Activated CD8-positive, alpha-beta T cell treated with anti-CD3 and anti-CD28 coated beads, Interleukin-2, amount 10 ng/mL, durations not matched to agents 7 days and 5 days (primary cell): ENCODE measurements around the gene IQCE. TPM values are rescaled to one million over a fixed set of nuclear protein-coding genes. Genes with fewer than 3 reads are reported as not detected.

Experiments
- ATAC-seq: fragments of 150-1000 bp; cut with Tn5 transposase; one replicate; pipeline ENCODE4 v1.10.0; 2021; ENCODE audit warnings: moderate library complexity
- CTCF ChIA-PET: fragments of 350-600 bp; sonication (Branson Sonifier 250); formaldehyde crosslinking; loops from one replicate; lab custom pipeline; 2021; ENCODE audit warnings: antibody characterized with exemption; lab: Charles Lee
- POLR2A ChIA-PET: fragments of 350-600 bp; sonication (Branson Sonifier 250); formaldehyde crosslinking; loops from one replicate; lab custom pipeline; 2021; ENCODE audit warnings: antibody characterized with exemption; lab: Charles Lee
- DNase-seq: peaks from one replicate; pipeline ENCODE4 v3.0.0-alpha.2; 2020
- H3K27ac Mint-ChIP-seq: one replicate; pipeline ENCODE4 v1.8.0; 2021; ENCODE audit warnings: mild to moderate bottlenecking, mixed read lengths
- H3K27me3 Mint-ChIP-seq: one replicate; pipeline ENCODE4 v1.8.0; 2021; ENCODE audit warnings: low read depth, mixed read lengths
- H3K36me3 Mint-ChIP-seq: one replicate; pipeline ENCODE4 v1.8.0; 2021; ENCODE audit warnings: low read depth, mixed read lengths
- H3K4me1 Mint-ChIP-seq: one replicate; pipeline ENCODE4 v1.8.0; 2021; ENCODE audit warnings: low read depth, mixed read lengths
- H3K4me3 Mint-ChIP-seq: one replicate; pipeline ENCODE4 v1.8.0; 2021; ENCODE audit warnings: mild to moderate bottlenecking, mixed read lengths
- H3K9me3 Mint-ChIP-seq: one replicate; pipeline ENCODE4 v1.8.0; 2022; ENCODE audit warnings: mixed read lengths; ENCODE audit not compliant: insufficient read depth
- total RNA-seq, 2 experiments: library from RNA; stranded (reverse); gene quantifications; one replicate each; pipeline ENCODE4 v1.2.3, GENCODE V29; 2021

IQCE gene
- total RNA-seq, 2 experiments from 2014 or later: 11.6 to 12.4 TPM

DNA sequence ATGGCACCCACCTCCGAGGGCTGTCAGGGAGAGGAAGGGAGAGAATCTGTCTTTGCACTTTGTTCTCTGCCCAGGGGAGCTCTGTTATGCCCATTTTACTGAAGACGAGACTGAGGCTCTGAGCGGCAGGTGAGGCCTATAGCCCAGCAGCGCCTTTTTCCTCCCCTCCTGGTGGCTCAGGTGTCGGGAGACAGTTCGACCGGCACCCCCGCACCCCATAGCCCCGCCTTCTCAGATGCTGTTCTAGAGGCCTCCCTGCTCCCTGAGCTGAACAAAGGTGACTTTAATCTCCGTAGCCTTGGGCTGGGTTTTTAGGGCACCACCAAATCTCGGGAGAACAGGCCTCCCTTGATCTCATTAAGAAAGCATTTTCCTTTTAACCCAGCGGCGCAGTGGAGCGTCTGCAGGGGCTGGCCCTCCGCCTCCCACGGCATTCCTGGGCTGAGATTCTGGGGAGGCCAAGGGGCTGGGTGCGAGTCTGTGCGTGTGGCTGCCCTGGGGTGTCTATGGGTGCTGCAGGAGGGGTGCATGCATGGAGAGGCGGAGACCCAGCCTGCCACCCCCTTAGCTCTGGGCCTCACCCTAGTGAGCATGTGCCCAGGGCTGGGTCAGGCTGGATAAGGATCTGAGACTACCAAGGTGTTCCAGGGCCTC lies 35.9 kb upstream of the IQCE start:
- peaks cover 51% of the 10 kb centered on the region for H3K36me3 Mint-ChIP-seq
- CTCF ChIA-PET: interaction anchor here (1.2 to 1.8 kb wide), 5 partner anchors 12 to 188 kb away, joined by 3 to 7 read pairs (median 3); no protein-coding TSS in a partner anchor
- peaks cover 45% of the 10 kb centered on the region for H3K4me1 Mint-ChIP-seq
- peak overlapping the region; percentile 93 for H3K27ac Mint-ChIP-seq
- DNase-seq (peak; percentile 69), ATAC-seq (peak; percentile 9)
- POLR2A ChIA-PET: interaction anchor here (0.6 to 5.1 kb wide), 6 partner anchors 13 to 589 kb away, joined by 3 to 57 read pairs (median 3); no protein-coding TSS in a partner anchor
- no peaks in the 10 kb centered on the region for H3K27me3 Mint-ChIP-seq
- H3K9me3 Mint-ChIP-seq: no peaks in the 10 kb centered on the region
- peak overlapping the region; percentile 98 for H3K4me3 Mint-ChIP-seq

DNA sequence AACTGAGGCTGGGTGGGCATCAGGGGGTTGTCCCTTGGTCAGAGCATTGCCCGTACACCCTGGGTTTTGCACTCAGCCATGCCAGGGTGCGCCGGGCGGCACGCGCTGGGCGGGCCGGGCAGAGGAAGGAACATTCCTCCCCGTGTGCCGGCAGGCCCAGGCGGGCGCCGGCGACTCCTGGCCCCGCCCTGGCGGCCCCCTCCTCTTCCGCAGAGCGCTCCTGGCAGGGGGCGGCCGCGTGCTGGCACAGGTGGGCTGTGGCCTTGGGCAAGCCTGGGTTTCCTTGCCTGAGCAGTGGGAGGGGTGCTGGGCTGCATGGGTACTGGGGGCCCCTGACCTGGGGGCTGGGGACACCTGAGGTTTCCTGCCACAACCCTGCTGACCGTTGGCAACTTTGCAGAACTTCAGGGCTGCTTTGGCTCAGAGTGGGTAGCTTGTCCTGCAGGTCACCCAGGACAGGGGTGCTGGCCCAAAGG lies 35.3 kb upstream of the IQCE start:
- Mint-ChIP-seq H3K27ac (peak overlapping the region; percentile 93), H3K27me3 (no peaks in the 10 kb centered on the region), H3K4me1 (peaks cover 45% of the 10 kb centered on the region), H3K36me3 (peaks cover 56% of the 10 kb centered on the region), H3K9me3 (no peaks in the 10 kb centered on the region), H3K4me3 (peak overlapping the region; percentile 98)
- ChIA-PET CTCF (interaction anchor here (1.2 to 1.8 kb wide), 3 partner anchors 12 to 117 kb away, joined by 3 to 7 read pairs (median 3); no protein-coding TSS in a partner anchor), POLR2A (interaction anchor here (0.6 to 5.1 kb wide), 5 partner anchors 14 to 589 kb away, joined by 3 to 57 read pairs (median 3); no protein-coding TSS in a partner anchor)
- DNase-seq: no peak
- ATAC-seq: no peak

DNA sequence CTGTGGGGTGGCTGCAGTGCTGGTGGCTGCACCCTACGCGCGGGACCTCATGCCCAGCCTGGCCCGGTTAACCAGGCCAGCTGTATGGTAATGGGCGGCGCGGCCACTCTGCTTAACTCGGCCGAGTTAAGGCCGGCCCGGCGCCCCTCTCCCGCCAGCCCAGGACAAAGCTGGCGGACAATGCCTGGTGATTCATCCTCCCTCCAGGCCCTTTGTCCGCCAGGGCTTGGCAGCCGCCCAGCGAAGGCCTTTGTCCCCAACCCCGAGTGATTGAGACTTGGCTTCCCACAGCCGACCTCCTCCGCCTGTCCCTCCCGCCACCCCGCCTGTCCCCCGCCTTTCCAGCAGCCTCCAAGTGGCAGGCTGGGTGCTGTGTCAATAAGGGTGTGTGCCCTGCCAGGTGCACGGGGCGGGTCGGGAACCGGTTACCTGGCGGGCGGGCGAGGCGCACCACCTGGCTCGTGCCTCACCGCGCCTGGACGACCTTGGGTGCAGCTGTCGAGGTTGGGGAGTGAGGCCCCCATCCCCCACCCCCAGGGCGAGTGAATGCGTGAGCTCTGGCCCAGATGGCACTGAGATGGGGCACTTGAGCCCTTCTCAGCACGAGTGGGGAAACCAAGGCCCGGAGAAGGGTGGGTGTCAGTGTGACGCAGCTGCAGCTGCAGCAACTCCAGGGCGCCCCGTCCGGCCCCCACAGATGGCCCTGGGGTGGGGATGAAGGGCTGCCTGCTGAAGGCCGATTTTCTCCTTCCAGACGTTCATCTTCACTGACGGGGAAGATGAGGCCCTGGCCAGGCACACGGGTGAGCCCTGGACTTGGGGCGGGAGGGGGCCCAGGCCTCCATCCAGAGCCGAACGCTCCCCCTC lies 34.6 kb upstream of the IQCE start:
- H3K36me3 Mint-ChIP-seq: peaks cover 61% of the 10 kb centered on the region
- no peak for ATAC-seq
- no peak for DNase-seq
- peak overlapping the region; percentile 98 for H3K4me3 Mint-ChIP-seq
- POLR2A ChIA-PET: no interaction called here
- no peak overlapping the region for H3K27ac Mint-ChIP-seq
- peaks cover 48% of the 10 kb centered on the region for H3K4me1 Mint-ChIP-seq
- H3K9me3 Mint-ChIP-seq: no peaks in the 10 kb centered on the region
- no peaks in the 10 kb centered on the region for H3K27me3 Mint-ChIP-seq
- CTCF ChIA-PET: interaction anchor here (1.2 kb wide), 1 partner anchor 56 kb away, joined by 3 read pairs; no protein-coding TSS in a partner anchor

DNA sequence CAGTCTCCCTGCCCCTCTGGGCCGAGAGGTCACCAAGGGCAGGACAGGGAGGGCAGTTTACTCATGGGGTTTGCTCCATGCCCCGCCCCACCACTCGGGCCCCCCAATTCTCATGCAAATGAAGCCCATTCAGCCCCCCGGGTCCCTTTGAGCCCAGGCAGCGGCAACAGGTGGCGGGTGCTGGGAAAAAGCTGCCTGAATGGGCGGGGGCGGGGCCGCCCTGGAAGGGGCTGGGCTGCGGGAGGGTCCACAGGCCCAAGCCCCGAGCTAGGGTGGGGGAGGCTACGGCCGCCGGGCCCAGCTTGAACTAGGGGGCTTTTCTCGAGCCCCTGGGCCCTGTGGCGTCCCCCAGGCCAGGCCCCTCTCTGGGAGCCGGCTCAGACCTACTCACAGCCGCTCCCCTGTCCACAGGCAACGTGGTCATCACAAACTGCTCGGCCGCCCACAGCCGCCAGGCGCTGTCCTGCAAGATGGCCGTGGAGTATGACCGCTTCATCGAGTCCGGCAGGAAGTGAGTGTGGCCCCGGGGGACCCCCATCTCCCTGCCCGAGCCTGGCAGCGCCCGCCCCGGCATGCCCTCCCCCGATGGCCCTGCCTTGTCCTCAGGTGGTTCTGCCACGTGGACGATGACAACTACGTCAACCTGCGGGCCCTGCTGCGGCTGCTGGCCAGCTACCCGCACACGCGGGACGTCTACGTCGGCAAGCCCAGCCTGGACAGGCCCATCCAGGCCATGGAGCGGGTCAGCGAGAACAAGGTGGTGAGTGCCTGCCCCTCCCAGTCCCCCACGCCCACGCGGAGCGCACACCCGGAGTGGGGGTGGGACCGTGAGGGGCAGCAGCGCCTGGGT lies 33.7 kb upstream of the IQCE start:
- H3K27ac Mint-ChIP-seq: no peak overlapping the region
- H3K4me3 Mint-ChIP-seq: peak overlapping the region; percentile 98
- CTCF ChIA-PET: no interaction called here
- no peak for DNase-seq
- no peaks in the 10 kb centered on the region for H3K27me3 Mint-ChIP-seq
- H3K9me3 Mint-ChIP-seq: no peaks in the 10 kb centered on the region
- H3K36me3 Mint-ChIP-seq: peaks cover 63% of the 10 kb centered on the region
- peaks cover 55% of the 10 kb centered on the region for H3K4me1 Mint-ChIP-seq
- no peak for ATAC-seq
- POLR2A ChIA-PET: interaction anchor here (1.1 kb wide), 1 partner anchor 185 kb away, joined by 4 read pairs; no protein-coding TSS in a partner anchor

DNA sequence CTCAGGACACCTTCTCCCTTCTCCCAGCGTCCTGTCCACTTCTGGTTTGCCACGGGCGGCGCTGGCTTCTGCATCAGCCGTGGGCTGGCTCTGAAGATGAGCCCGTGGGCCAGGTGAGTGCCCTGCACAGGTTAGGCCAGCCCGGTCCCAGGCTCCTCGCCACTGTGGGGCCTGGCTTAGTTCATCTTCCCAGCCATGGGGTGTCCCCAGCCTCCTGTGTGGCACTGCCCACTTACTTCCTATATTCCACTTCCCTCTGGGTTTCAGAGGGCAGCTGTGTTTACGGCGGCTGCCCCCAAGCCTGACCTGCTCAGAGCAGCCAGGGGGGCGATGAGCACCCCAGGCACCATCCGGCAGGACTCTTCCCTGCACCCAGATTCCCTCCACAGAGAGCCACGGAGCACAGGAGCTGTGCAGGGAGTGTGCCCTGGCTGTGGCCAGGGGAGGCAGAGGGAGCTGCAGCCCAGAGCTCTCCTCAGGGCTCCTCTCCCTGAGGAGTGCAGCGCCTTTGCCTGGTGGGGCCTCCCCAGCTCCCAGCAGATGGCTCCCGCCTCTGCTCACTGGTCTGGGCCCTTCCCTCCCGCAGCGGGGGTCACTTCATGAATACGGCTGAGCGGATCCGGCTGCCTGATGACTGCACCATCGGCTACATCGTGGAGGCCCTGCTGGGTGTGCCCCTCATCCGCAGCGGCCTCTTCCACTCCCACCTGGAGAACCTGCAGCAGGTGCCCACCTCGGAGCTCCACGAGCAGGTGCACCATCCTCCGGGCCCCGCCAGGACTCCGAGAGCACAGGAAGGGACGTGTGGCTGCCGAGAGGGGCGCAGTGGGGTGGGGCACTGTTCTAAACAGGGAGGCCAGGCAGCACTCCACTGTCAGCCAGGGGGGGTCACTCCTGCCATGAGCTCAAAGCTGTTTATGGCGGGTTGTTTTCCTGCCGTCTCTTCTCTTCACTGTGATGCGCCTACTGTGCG lies 32.8 kb upstream of the IQCE start:
- peaks cover 64% of the 10 kb centered on the region for H3K4me1 Mint-ChIP-seq
- POLR2A ChIA-PET: interaction anchor here (0.9 to 2.1 kb wide), 5 partner anchors 15 to 184 kb away, joined by 3 to 7 read pairs (median 3); no protein-coding TSS in a partner anchor
- H3K9me3 Mint-ChIP-seq: no peaks in the 10 kb centered on the region
- no peak for ATAC-seq
- H3K27ac Mint-ChIP-seq: peak overlapping the region; percentile 80
- peaks cover 60% of the 10 kb centered on the region for H3K36me3 Mint-ChIP-seq
- H3K27me3 Mint-ChIP-seq: no peaks in the 10 kb centered on the region
- CTCF ChIA-PET: no interaction called here
- H3K4me3 Mint-ChIP-seq: peak overlapping the region; percentile 38
- no peak for DNase-seq

DNA sequence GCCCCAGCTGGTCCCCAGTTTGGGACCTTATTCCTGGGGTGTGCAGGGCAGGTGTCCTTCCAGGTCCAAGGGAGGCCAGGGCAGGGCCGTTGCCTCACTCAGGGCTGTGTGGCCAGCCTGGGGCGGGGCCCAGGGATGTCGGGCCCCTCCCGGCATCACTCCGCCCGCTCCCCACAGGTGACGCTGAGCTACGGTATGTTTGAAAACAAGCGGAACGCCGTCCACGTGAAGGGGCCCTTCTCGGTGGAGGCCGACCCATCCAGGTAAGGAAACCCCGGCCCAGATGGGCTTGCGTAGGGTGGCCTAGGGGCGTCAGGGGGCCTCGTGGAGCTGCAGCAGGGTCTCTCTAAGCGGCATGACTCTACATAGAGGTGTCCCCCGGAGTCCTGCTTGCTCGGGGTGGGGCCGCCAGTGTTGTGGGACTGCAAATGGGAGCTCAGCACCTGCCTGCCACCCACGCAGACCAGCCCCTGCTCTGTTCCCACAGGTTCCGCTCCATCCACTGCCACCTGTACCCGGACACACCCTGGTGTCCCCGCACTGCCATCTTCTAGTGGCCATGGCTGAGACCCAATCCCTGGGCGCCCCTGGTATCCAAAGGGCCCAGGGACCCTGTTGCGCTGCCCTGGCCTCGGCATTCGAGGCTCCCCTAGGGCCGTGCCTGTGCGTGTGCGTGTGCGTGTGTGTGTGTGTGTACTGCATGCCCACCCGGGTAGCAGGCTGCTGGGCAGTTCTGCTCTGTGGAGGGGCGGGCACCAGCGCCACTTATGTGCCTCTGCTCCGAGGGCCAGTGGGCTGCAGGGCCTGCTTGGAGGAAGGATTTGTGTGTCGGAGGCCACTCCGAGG lies 31.9 kb upstream of the IQCE start:
- ATAC-seq: no peak
- H3K4me3 Mint-ChIP-seq: peak overlapping the region; percentile 22

DNA sequence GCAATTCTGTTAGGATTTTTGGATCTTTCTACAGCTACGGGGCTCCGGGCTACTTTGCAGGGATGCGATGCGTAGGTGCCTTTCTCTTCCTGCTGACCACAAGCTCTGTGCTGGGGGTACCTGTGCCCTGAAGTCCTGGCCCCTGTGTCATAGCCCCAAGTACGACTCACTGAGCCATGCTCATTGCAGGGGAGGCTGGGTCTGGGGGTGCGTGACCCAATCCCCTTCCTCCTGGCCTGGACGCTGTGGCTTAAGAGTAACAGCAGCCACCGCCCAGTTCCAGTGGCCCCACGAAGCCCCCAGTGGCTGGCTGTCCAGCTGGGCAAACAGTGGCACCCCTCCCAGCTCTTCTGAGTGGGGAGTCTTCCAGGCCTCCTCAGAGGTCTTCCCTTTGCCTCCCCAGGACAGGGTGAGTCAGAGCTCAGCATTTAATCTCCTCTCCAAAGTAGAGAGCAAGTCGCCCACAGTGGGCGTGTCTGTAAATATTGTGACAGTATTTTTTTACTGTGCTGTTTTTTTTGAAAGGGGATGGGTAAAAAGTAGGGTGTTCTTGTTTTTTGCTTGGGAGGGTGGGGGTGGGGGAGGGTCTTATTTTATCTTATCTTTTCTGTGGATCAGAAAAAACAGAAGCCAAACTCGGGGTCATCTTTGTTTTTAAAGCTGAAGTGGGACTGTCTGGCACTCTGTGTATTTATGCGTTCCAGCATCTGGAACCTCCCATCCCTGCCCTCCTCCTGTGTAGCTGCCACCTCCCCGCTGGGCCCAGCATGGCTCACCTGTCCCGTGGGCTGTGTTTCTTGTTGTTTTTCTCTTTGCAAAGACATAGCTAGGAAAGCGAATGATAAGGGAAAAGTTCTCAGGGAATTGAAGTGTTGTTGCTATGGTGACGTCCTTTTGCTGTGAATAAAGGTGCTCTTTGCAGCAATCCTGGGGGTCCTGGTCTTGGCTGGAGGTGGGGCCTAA lies 31.0 kb upstream of the IQCE start:
- CTCF ChIA-PET: interaction anchor here (0.6 to 1.5 kb wide), 3 partner anchors 17 to 153 kb away, joined by 3 to 6 read pairs (median 5); no protein-coding TSS in a partner anchor
- peaks cover 73% of the 10 kb centered on the region for H3K4me1 Mint-ChIP-seq
- POLR2A ChIA-PET: interaction anchor here (0.6 to 2.1 kb wide), 3 partner anchors 14 to 19 kb away, joined by 3 to 7 read pairs (median 5); no protein-coding TSS in a partner anchor
- peaks cover 50% of the 10 kb centered on the region for H3K36me3 Mint-ChIP-seq
- ATAC-seq (peak; percentile 9), DNase-seq (peak; percentile 72)
- H3K9me3 Mint-ChIP-seq: no peaks in the 10 kb centered on the region
- peak overlapping the region; percentile 42 for H3K4me3 Mint-ChIP-seq
- H3K27ac Mint-ChIP-seq: peak overlapping the region; percentile 90
- no peaks in the 10 kb centered on the region for H3K27me3 Mint-ChIP-seq

More for the DNA sequence above, 31.9 kb upstream of the IQCE start:
- CTCF ChIA-PET: interaction anchor here (1.4 kb wide), 1 partner anchor 16 kb away, joined by 5 read pairs; no protein-coding TSS in a partner anchor
- DNase-seq: no peak
- POLR2A ChIA-PET: interaction anchor here (0.6 to 2.1 kb wide), 6 partner anchors 15 to 49 kb away, joined by 3 to 7 read pairs (median 3); no protein-coding TSS in a partner anchor
- H3K36me3 Mint-ChIP-seq: peaks cover 56% of the 10 kb centered on the region
- peak overlapping the region; percentile 78 for H3K27ac Mint-ChIP-seq
- no peaks in the 10 kb centered on the region for H3K9me3 Mint-ChIP-seq
- no peaks in the 10 kb centered on the region for H3K27me3 Mint-ChIP-seq
- peaks cover 72% of the 10 kb centered on the region for H3K4me1 Mint-ChIP-seq

DNA sequence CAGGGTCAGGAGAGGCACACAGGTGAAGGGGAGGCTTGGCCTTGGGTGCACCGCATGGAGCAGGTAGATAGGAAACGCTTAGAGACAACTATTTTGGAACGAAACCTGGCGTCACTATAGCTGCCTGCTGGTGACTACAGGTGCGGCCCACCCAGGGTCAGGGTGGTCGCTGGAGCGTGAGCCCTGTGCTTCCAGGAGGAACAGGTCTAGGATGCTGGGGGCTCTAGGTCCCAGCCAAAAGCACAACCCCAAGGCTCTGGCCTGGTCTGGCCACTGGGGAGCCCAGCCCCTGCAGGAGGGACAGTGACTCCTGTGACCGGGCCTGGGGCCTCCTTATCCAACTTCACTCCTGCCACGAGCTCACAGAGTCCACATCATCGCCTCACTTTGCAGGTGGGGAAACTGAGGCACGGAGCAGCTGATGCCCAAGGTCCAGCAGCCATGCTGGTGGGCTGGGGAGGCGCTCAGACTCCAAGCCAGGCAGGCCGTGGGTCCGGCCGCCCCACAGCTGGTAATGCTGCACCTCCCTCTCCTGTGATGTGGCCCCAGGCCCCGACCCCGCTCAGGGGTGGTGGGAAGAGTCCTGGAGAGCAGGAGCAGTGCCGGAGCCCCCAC lies 30.2 kb upstream of the IQCE start:
- H3K36me3 Mint-ChIP-seq: peaks cover 44% of the 10 kb centered on the region
- peak overlapping the region; percentile 90 for H3K27ac Mint-ChIP-seq
- H3K9me3 Mint-ChIP-seq: no peaks in the 10 kb centered on the region
- H3K27me3 Mint-ChIP-seq: no peaks in the 10 kb centered on the region
- ATAC-seq: no peak
- POLR2A ChIA-PET: interaction anchor here (0.8 to 1.9 kb wide), 4 partner anchors 8 to 20 kb away, joined by 4 to 12 read pairs (median 6); no protein-coding TSS in a partner anchor
- peaks cover 69% of the 10 kb centered on the region for H3K4me1 Mint-ChIP-seq
- H3K4me3 Mint-ChIP-seq: peak overlapping the region; percentile 42
- DNase-seq: no peak
- CTCF ChIA-PET: interaction anchor here (1.4 to 1.5 kb wide), 2 partner anchors 18 to 77 kb away, joined by 5 to 6 read pairs; no protein-coding TSS in a partner anchor
